GM21381 (cell line): ENCODE results near the gene TMEM154.

Source experiments
- ATAC-seq: cut with Tn5 transposase; IDR thresholded peaks from one replicate; pipeline ENCODE4 v1.9.1; 2021; ENCODE audit warnings: mild to moderate bottlenecking, moderate library complexity; ENCODE audit not compliant: unreplicated experiment

TMEM154 gene

DNA sequence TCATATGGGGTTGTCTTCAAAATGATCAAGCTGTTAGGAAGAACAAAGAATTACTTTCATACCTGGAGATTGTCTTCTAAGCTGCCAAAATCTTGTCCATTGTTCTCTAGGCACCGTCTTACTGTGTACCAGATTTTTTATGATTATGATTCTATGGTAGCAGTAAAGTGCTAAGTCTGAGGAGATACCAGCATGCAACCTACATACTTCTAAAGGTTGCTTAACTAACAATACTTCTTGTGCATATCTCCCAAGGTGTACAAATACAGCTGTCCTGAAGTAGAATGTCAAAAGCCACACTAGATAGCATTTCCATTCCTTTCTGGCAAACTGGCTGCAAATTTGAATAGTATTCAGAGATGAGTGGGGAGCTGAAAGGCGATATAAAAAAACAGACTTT, 81.3 kb downstream of the TMEM154 start:
- no peak for ATAC-seq

DNA sequence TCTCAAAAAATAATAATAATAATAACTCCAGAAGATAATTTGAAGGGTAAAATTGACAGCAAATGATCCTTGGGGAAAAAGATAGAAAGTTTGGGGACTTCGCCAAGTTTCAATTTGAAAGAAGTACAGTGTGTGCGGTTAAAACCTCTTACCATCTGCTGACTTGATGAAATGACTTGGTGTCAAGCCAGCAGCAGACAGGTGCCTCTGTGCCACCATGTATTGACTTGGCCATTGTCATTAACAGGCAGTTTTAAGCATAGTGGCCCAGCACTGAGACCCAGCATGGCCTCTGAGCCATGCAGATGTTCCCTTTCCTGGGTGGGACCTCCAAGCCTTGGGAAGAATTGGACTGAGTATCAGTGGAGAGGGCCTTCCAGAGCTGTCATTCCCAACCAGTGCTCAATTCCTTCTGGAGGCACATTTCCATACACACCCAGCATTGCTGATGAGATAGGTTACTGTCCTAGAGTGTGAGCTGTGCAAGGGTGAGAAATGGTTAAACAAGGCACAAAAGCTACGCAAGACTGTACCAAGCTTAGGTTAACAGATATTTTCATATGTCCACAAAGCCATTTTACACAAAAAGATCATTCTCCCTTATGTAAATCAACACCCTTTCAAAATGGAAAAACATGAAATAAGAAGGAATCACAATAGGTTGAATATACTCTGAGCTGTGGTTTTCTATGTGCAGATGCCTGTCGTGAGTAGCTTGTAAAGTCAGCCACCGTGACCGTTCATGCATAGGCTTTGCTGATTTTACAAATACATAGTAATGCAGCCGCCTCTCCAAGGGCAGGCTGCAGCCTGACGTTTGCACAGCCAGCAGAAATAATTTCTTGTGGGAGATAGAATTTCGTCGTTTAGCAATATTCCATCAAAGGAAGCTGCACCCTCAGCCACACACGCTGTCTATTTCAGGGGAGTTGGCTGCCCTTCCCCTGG, 84.5 kb downstream of the TMEM154 start:
- ATAC-seq: peak; percentile 81

DNA sequence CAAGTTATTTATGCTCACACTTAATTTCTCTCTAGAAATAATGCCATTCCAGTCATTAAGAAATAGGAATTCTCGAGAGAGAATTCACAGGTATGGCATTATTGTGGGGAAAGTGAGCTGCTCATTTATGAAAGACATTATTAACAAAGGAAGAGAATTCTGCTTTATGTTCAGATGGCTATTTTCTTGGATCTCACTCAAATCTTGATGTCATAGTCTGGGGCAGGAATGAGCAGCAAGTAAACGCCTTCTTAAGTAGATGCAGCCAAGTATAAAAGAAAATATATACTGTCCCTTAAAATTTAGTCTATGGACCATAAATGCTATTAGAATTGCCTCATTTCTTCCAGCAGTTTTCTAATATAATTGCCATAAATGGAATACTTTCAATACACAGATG, 85.7 kb downstream of the TMEM154 start:
- ATAC-seq: no peak

DNA sequence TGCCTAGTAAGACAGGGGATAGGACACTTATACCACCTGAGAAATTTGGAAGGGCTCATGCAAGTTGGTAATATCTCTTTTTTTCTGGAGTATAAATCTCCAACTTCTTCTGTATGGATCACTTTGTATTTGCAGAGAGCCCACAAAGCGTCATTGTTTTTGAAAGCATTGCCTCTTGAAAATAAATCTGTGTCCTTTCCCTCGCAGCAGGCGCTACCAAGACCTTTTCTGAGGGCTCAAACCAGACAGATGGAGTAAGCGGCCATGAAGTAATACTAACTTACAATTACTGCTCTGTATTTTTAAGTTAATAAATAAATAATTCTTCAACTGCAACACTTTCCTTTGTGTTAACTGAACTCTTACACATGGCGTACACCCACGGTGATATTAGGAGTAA, 87.9 kb downstream of the TMEM154 start:
- ATAC-seq: no peak

DNA sequence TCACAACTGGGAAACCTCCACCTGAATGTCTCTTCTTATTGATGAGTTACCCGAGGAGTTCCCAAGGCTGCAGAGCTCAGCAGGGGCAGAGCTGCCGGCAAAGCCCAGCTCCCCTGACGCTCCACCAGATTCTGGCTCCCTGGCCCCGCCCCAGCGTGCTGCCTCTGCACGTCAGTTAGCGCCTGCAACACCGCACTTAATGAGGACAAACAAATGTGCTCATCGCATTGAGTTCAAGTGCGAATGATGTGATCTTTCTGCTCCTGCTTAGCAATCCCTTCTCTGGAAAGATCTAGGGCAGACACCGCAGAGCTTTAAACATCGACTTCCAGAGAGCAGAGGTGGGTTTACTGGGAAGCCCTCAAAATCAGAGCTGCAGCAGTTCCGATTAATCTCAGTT, 88.4 kb downstream of the TMEM154 start:
- no peak for ATAC-seq

DNA sequence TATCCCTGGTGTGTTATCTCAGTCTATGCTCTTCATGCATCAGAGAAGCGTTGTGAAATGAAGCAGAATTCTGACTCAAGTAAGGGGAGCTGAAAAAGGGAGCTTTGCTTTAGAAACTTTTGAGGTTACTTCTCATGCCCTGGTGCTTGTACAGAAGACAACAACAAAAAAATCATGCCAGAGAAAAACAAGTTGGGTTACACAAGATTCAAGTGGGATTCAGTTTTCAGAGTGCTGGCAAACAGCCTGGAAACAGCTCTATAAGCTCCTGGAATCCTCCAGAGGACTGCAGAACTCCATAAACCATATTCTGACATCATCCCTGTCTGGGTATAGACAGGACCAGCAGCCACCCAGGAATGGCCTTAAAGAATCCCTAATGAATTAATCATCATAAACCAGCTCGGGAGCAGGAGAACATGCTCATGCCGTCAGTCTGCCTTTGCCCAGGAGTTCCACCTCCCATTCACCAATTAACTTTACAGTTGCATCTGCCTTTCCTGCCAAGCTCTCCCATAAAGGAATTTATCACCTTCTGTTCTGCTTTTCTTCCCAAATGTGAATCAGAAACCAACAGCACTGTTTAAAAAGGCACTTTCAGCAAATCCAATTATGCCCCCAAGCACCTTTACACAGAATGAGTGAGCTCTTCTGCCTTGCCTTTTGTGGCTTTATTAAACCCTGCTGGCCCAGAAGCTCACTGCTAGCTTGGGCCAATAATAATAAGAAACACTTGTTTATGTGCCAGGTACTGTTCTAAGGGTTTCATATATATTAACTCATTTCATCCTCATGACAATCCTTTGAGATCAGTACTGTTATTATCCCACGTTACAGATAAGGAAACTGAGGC, 89.4 kb downstream of the TMEM154 start:
- ATAC-seq: no peak

DNA sequence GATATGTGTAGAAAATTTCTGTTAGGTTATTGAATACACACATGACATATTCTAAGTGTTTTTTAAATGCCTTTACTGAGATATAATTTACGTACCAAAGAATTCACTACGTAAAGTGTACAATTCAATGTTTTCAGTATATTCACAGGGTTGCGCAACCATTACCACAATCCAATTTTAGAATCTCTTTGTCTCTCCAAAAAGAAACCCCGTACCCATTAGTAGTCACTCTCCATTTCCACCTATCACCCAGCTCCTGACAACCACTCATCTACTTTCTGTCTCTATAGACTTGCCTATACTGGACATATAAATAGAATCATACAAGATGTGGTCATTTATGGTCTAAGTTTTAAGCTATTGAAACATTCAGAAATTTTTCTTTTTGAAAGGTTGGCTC, 90.9 kb downstream of the TMEM154 start:
- no peak for ATAC-seq

DNA sequence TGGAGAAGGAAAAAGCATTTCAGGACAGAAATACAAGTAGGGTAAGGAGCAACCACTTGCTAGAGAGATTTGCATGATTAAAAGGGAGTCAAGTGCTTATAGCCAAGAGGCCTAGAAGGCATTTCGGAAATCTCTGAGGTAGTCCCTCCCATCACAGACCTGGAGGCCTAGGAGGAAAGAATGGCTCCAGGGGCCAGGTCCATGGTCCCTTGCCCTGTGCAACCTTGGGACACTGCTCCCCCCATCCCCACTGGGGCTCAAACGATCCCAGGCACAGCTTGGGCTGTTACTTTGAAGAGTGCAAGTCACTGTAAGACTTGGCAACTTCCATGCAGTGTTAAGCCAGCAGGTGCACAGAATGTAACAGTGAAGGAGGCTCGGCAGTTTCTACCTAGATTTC, 92.7 kb downstream of the TMEM154 start:
- ATAC-seq: no peak

DNA sequence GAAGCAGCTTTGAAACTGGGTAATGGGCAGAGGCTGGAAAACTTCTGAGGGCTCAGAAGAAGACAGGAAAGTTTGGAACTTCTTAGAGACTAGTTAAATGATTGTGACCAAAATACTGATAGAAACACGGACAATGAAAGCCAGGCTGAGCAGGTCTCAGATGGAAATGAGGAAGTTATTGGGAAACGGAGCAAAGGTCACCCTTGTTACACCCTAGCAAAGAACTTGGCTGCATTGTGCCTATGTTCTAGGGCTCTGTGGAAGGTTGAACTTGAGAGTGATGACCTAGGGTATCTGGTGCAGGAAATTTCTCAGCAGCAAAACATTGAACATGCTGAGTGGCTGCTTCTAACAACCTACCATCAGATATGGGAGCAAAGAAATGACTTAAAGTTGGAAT, 93.1 kb downstream of the TMEM154 start:
- no peak for ATAC-seq

DNA sequence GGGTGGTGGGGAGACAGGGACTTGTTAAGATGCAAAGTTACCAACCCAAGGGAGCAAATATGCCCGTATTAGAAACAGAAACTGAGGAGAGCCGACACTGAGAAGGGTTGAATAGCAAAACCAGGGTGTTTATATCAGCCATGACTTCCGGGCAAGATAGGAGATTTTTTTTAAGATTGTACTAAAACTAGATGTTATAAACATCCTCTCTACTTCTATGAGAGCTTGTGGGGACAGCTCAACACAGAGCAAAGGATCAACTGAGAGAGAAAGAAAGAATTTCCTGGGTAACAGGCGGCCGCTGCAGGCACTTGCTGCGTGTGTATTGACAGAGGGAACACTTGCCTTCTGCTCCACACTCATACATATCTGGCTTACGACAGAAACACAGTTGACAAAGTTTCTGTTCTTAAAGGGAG, 94.8 kb downstream of the TMEM154 start:
- ATAC-seq: peak; percentile 57

DNA sequence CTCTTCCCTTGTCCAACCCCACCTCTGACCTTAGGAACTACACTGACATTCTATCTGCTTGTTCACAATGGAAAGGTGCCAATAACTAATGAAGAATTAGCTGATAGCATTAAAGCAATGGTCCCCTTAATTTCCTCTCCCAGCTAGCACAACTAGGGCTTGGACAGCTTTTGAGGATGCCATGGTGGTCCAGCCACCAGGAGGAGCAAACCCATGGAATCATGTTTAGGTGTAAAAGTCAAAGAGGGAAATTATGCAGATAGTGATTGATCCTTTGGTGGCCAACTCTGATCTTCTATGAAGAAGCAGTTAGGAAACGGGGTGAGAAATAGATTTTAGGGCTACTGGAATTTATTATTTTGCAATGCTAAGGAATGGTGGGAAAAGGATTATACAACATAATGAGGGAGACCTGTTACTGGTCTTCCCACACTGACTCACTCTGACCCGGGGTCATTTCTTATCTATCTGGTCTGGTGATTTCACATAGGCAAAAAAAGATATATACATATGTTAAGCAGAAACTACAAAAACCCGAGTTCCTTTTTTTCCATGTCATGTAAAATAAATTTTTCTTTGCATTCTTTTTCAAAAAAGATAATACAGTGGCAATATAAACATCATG, 98.1 kb downstream of the TMEM154 start:
- ATAC-seq: no peak

DNA sequence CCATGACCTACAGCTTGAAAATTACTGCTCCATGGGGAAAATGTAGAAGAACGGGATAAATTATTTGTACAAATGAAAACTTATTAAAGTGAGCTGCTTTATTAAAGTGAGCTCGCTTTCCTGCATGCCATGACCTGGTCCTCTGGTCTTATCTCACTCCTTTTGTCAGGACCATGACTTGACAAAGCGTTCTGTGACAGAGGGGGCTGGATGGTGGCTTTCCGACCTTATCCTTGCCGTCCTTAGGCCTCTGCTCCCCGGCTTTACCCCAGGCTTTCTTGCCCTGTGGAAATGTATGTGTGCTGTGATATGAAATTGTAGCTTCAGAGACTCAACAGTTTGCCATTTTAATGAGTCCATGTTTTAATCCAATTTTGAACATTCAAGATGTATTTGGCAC, 99.9 kb downstream of the TMEM154 start:
- ATAC-seq: no peak

DNA sequence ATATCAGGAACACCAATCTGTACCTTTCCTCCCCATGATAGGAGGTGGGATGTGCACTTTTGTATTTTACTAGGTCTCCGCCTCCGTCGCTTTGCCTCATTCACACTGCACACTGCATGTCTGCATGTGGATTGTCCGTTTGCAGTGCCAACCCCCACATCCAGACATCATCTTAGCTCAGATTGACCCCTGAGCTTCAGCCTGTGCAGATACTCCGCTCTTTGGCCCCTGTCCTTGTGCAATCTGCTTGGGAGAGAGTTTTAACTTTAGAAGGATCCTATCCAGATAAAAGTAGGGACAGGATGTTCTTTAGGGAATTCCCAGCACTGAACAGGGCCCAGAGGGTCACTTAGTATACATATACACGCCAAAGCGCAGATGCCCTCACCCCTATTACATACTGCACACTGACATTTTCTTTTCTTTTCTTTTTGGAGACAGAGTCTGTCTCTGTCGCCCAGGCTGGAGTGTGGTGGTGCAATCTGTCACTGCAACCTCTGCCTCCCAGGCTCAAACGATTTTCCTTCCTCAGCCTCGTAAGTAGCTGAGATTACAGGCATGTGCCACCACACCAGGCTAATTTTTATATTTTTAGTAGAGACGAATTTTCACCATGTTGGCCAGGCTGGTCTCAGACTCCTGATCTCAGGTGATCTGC, 100.6 kb downstream of the TMEM154 start:
- ATAC-seq: no peak

DNA sequence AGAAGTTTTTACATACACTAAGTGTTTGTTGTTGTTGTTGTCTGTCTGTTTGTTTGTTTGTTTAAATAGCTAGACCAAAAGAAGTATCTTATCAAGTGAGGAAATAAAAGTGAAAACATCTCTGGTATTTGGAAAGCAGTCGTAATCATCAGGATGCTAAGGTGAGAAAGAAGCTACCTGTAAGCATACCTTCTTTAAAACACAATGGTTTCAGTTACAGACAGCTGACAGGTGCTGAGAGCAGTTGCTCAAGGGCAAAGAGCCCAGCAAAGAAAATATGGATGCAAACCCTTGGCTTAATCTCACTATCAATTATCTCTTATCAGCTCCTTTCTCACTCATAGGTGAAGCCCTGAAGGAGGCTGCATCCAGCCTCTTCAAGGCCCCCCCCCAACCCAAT, 101.1 kb downstream of the TMEM154 start:
- no peak for ATAC-seq

DNA sequence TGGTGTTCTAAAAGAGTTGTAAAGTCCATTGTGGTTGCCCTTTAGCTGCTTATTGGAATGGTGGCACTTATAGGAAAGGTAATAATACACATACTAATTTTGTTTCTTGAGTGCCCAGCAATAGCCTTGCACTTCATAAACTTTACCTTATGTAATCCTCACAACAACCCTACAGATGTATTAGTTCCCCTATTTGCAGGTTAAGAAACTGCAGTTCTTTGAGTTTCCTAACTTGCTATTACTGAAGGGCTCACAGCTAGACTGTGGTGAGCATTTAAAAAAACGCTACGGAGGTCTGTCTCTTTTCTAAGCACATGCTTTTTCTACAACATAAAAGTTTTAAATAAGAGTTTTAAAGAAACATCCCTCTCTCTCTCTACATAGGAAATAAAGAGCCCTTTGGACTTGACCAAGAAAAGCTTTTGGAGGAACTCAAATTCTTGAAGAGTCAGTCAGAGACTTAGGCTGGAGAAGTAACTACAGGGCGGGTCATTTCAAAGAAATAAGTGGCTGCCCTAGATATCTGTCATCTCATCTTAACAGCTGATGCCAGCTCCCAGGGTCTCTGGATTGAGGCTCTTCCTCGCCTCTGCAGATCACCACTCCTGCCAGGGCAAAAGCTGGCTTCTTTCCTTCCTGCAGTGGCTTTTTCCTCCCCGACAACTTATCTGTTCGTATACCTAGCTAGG, 101.9 kb downstream of the TMEM154 start:
- no peak for ATAC-seq

DNA sequence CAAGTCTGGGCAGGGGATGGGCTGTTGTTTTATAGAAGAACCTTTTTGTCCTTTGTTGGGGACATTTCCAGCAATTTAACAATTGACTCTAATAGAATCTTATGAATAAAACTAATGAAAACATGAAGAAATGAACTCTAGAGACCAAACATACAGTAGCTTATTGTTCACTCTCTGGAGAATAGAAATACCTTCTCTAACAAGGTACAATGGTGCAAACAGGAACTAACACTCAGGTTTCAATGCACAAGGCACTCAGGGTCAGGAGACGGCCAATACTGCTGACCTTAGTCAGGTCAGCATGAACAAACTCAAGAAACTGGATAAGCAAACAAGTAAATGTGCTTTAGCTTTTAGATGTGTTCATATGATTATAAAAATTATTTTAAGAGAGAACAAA, 104.3 kb downstream of the TMEM154 start:
- no peak for ATAC-seq

DNA sequence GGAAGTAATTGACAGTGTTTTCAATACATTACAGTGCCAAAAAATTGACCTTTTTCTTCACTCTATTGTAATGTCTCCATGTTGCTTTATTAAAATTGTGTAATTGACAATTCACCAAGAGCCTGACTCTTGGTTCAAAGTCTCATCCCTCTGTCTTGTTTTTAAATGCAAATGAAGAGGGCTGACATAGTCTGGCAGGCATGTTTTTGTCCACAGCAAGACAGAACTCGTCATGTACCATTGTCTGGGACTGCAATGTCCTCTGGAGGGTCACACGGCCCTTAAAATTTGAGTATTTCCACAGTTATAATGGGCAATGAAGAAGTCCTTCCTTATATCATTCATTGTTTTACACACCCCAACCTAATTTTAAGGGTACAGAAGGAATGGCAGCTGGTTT, 105.9 kb downstream of the TMEM154 start:
- ATAC-seq: no peak

DNA sequence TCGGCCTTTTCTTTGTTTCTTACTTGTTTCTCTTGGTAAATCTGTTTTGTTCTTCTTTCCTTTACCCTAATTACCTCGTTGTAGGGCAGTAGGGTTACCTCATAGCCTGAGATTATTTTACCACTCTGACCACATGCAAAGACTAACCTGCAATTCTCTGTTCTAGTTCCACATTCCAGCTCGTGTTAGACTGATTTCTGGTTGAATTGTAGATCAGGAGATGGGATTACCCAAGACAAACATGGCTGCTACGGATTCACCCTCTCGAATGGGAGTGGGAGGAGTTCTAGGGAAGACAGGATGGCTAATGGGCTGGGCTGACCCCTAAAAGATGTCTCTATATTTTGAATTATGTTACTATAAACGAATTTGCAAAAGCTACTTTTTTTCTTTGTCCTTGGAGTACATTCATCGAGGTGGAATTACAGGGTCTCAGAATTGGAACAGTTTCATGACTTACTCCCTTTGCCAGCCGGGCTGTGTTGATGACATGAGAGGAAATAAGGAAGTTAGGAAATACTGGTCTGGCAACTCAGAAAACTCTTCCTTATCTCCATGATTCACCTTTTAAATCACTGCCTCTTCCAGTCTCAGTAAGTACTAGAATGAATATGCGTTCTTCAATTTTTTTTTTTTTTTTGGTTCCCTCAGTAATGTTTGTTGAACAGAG, 107.2 kb downstream of the TMEM154 start:
- ATAC-seq: peak; percentile 71

DNA sequence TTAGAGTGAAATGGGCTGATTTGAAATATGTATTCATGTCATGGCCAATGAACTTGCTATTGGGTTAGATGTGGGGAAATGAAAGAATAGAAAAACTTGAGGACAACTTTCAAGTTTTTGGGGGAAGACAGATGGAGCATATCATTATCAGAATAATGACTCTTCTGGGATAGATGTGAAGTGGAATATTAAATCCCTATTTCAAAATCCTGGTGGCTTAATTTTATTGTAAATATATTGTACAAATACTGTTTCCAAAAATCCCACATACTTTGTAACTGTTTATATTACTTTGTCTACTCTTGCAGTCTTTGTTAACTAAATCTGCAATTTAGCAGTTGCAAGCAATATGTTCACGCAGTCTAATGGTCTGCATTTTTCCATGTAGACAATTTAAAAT, 108.0 kb downstream of the TMEM154 start:
- ATAC-seq: no peak

DNA sequence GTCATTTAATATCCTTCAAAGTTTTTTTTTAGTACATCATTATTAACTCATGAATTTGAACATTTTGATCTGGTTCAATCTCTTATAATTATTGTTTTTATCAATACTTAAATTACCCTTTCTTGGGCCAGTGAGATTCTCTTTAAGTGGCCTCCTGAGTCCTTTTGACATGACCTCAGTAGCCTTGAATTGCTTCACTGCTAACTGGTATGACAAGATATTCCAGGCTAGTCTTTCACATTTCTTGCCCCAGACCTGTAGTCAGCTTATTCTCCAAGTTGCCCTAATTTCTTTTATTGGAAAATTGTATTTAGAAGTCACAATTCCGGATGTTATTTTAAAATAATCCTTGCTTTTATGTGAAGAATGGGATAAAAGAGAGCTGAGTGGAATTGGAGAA, 108.5 kb downstream of the TMEM154 start:
- ATAC-seq: no peak
